ENCODE results near the gene GGCX.

GGCX gene

GRCh38 chr2:85584857-85585780 lies 23.8 kb upstream of the GGCX start:
- Histone ChIP-seq H4K20me1 (ENCODE audit: insufficient read depth, low read length) (no peaks in the 10 kb centered on the region), H3K27me3 (replicated peaks; ENCODE audit: insufficient read depth, low read length) (no peaks in the 10 kb centered on the region), H3K4me1 (ENCODE audit: low read length) (no peaks in the 10 kb centered on the region), H3K36me3 (replicated peaks; ENCODE audit: insufficient read depth, low read length) (0 out of 2 replicates have a peak, but pooled peaks cover 5% of the 10 kb centered on the region), H2AFZ (ENCODE audit: low read length) (no peak overlapping the region), H3K4me2 (ENCODE audit: low read depth, low read length) (no peak overlapping the region), H3F3A (ENCODE audit: insufficient read depth, low read length) (no peaks in the 10 kb centered on the region), H3K9ac (ENCODE audit: low read length) (no peak overlapping the region), H3K79me2 (ENCODE audit: low read length) (peaks cover 3% of the 10 kb centered on the region), H3K9me2 (replicated peaks; ENCODE audit: insufficient read depth, low read length) (no peaks in the 10 kb centered on the region), H3K4me3 (ENCODE audit: low read length) (no peak overlapping the region), H3K27ac (ENCODE audit: low read length) (no peak overlapping the region), H3K9me3 (replicated peaks; ENCODE audit: insufficient read depth, low read length) (no peaks in the 10 kb centered on the region)
- no peak for TF ChIP-seq EZH2phosphoT487 (IDR thresholded peaks at IDR 0.05; ENCODE audit: low read length)
- no peak for TF ChIP-seq EZH2 (optimal IDR thresholded peaks at IDR 0.05; ENCODE audit: low read depth, low read length)
- TF ChIP-seq CTCF (IDR thresholded peaks at IDR 0.05; ENCODE audit: low read length): no peak
- DNase-seq: no peak

GRCh38 chr2:85584354-85584856 lies 23.1 kb upstream of the GGCX start, which contains the start of gene VAMP5:
Gene VAMP5, plus strand, starts transcription at chr2:85584431. Its CDS starts 60 bp downstream, at chr2:85584491.
- Histone ChIP-seq H3K9me3 (replicated peaks; ENCODE audit: insufficient read depth, low read length) (no peaks in the 10 kb centered on the region), H3K9ac (ENCODE audit: low read length) (no peak within 1 kb of the TSS)

GRCh38 chr2:85583667-85584353 lies 22.5 kb upstream of the GGCX start:
- no peaks in the 10 kb centered on the region for H3F3A ChIP-seq (ENCODE audit: insufficient read depth, low read length)
- peaks cover 16% of the 10 kb centered on the region for H3K79me2 ChIP-seq (ENCODE audit: low read length)
- DNase-seq: no peak
- H3K36me3 ChIP-seq (replicated peaks; ENCODE audit: insufficient read depth, low read length): 0 out of 2 replicates have a peak, but pooled peaks cover 5% of the 10 kb centered on the region
- peaks cover 4% of the 10 kb centered on the region; the same call in 1 of the 2 replicates for H3K4me1 ChIP-seq (ENCODE audit: low read length)
- H3K9me3 ChIP-seq (replicated peaks; ENCODE audit: insufficient read depth, low read length): no peaks in the 10 kb centered on the region
- H3K27me3 ChIP-seq (replicated peaks; ENCODE audit: insufficient read depth, low read length): no peaks in the 10 kb centered on the region
- no peak overlapping the region for H3K4me3 ChIP-seq (ENCODE audit: low read length)
- TF ChIP-seq CTCF (IDR thresholded peaks at IDR 0.05; ENCODE audit: low read length): no peak
- no peak for TF ChIP-seq EZH2phosphoT487 (IDR thresholded peaks at IDR 0.05; ENCODE audit: low read length)
- TF ChIP-seq EZH2 (optimal IDR thresholded peaks at IDR 0.05; ENCODE audit: low read depth, low read length): no peak
- no peak overlapping the region for H2AFZ ChIP-seq (ENCODE audit: low read length)
- H4K20me1 ChIP-seq (ENCODE audit: insufficient read depth, low read length): no peaks in the 10 kb centered on the region
- no peaks in the 10 kb centered on the region for H3K9me2 ChIP-seq (replicated peaks; ENCODE audit: insufficient read depth, low read length)
- no peak overlapping the region for H3K27ac ChIP-seq (ENCODE audit: low read length)
- no peak overlapping the region for H3K4me2 ChIP-seq (ENCODE audit: low read depth, low read length)
- no peak overlapping the region for H3K9ac ChIP-seq (ENCODE audit: low read length)

More at GRCh38 chr2:85584354-85584856, 23.1 kb upstream of the GGCX start, which contains the start of gene VAMP5:
- Histone ChIP-seq H3K9me2 (replicated peaks; ENCODE audit: insufficient read depth, low read length) (no peaks in the 10 kb centered on the region), H3K36me3 (replicated peaks; ENCODE audit: insufficient read depth, low read length) (0 out of 2 replicates have a peak, but pooled peaks cover 5% of the 10 kb centered on the region), H2AFZ (ENCODE audit: low read length) (no peak within 1 kb of the TSS), H3K27ac (ENCODE audit: low read length) (no peak within 1 kb of the TSS), H3K79me2 (ENCODE audit: low read length) (peaks cover 10% of the 10 kb centered on the region), H3K4me1 (ENCODE audit: low read length) (no peaks in the 10 kb centered on the region), H4K20me1 (ENCODE audit: insufficient read depth, low read length) (no peaks in the 10 kb centered on the region), H3K27me3 (replicated peaks; ENCODE audit: insufficient read depth, low read length) (no peaks in the 10 kb centered on the region), H3K4me3 (ENCODE audit: low read length) (no peak within 1 kb of the TSS), H3K4me2 (ENCODE audit: low read depth, low read length) (no peak within 1 kb of the TSS), H3F3A (ENCODE audit: insufficient read depth, low read length) (no peaks in the 10 kb centered on the region)
- TF ChIP-seq CTCF (IDR thresholded peaks at IDR 0.05; ENCODE audit: low read length) (no peak), EZH2 (optimal IDR thresholded peaks at IDR 0.05; ENCODE audit: low read depth, low read length) (no peak), EZH2phosphoT487 (IDR thresholded peaks at IDR 0.05; ENCODE audit: low read length) (no peak)
- no peak for DNase-seq
